ENCODE measurements around the gene PRKCA. TPM values are rescaled to one million over a fixed set of nuclear protein-coding genes. Genes with fewer than 3 reads are reported as not detected.

Gene PRKCA
- total RNA-seq, 1 experiment from 2014 or later: 29.6 TPM

DNA sequence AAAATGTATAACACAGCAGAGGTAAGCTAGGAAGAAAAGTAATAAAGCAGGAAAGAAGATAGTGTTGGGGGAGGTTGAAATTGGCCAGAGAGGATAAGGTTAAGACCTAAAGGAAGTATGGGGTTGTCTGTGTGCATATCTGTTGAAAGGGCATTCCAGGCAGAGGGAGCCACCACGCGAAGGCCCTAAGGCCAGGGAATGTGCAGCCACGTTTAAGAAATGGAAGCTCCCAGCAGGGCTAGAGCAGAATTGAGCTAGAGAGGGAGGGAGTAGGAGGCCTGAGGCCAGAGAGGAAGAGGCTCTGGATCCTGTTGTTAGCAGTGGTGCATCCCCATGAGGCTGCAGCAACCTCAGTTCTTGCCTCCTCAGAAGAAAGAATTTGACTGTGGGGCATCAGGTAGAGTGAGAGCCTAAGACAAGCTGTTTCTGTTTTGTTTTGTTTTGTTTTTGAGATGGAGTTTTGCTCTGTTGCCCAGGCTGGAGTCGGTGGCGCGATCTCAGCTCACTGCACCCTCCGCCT, 473.5 kb downstream of the PRKCA start:
- Mint-ChIP-seq H3K4me1 (ENCODE audit: low read depth, unreplicated experiment) (peaks cover 6% of the 10 kb centered on the region), H3K9me3 (ENCODE audit: unreplicated experiment) (no peaks in the 10 kb centered on the region)
- TF ChIP-seq, protein P1, sequence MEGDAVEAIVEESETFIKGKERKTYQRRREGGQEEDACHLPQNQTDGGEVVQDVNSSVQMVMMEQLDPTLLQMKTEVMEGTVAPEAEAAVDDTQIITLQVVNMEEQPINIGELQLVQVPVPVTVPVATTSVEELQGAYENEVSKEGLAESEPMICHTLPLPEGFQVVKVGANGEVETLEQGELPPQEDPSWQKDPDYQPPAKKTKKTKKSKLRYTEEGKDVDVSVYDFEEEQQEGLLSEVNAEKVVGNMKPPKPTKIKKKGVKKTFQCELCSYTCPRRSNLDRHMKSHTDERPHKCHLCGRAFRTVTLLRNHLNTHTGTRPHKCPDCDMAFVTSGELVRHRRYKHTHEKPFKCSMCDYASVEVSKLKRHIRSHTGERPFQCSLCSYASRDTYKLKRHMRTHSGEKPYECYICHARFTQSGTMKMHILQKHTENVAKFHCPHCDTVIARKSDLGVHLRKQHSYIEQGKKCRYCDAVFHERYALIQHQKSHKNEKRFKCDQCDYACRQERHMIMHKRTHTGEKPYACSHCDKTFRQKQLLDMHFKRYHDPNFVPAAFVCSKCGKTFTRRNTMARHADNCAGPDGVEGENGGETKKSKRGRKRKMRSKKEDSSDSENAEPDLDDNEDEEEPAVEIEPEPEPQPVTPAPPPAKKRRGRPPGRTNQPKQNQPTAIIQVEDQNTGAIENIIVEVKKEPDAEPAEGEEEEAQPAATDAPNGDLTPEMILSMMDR (IDR thresholded peaks at IDR 0.05; ENCODE audit: insufficient read depth in 1 of 2, low read depth in 1 of 2, low read length in 1 of 2, severe bottlenecking in 1 of 2, unreplicated experiment in 1 of 2): no peak

DNA sequence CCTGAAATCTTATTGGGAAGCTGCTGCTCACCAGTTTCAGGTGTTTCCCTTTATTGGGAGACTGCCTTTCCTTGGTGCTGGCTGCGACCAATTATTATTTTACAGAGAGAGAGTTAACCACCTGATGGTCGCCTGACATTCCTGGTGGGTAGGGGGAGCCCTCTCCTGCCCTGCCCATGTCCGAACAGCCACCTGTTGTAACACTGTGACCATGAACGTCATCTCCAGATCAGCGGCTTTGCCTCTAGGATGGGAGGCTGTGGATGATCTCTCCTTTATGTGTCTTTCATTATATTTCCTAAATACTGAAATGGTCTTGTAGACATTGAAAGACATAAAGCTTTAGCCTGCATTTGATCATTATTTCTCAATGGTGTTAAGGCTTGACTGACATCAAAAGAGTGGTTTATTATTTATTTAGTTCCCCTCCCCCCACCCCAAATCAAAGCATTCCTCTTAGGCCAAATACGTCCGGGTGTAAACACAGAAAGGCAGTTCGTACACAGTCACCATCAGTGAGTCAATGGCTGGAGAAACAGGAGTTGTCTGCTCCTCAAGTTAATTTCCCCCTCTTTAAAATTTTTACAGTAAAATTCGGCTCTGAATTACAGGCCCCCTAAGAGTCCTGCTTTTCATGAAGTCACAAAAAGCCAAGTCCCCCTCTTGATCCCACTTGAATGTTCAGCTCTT, 474.7 kb downstream of the PRKCA start:
- Mint-ChIP-seq H3K4me3 (ENCODE audit: unreplicated experiment) (no peak overlapping the region), H3K36me3 (ENCODE audit: insufficient read depth, unreplicated experiment) (no peaks in the 10 kb centered on the region), H3K4me1 (ENCODE audit: low read depth, unreplicated experiment) (peaks cover 6% of the 10 kb centered on the region), H3K9me3 (ENCODE audit: unreplicated experiment) (no peaks in the 10 kb centered on the region), H3K27me3 (ENCODE audit: insufficient read depth, unreplicated experiment) (no peaks in the 10 kb centered on the region), H3K27ac (ENCODE audit: unreplicated experiment) (no peak overlapping the region)
- ChIA-PET CTCF (no interaction called here), POLR2A (no interaction called here)
- Histone ChIP-seq H3K4me1 (peaks cover 6% of the 10 kb centered on the region; the same call in 1 of the 2 replicates), H3K36me3 (ENCODE audit: control insufficient read depth, insufficient read depth, low read length) (no peaks in the 10 kb centered on the region), H3K9me3 (no peaks in the 10 kb centered on the region), H3K4me3 (ENCODE audit: low read depth, low read length) (no peak overlapping the region), H3K27me3 (replicated peaks; ENCODE audit: control insufficient read depth, insufficient read depth, low read length) (no peaks in the 10 kb centered on the region)
- intact Hi-C loops (cut with micrococcal nuclease; ENCODE audit: unreplicated experiment): no loop called here
- no TSS peak for BruUV-seq (replicated peaks)
- TF ChIP-seq, protein P1 (IDR thresholded peaks at IDR 0.05; ENCODE audit: insufficient read depth in 1 of 2, low read depth in 1 of 2, low read length in 1 of 2, severe bottlenecking in 1 of 2, unreplicated experiment in 1 of 2): no peak
- DNase-seq: peak in 1 of 2 experiments; percentile 14

More for the DNA sequence above, 473.5 kb downstream of the PRKCA start:
- Mint-ChIP-seq H3K4me3 (ENCODE audit: unreplicated experiment) (no peak overlapping the region), H3K36me3 (ENCODE audit: insufficient read depth, unreplicated experiment) (no peaks in the 10 kb centered on the region), H3K27me3 (ENCODE audit: insufficient read depth, unreplicated experiment) (no peaks in the 10 kb centered on the region), H3K27ac (ENCODE audit: unreplicated experiment) (no peak overlapping the region)
- H3K27me3 ChIP-seq (replicated peaks; ENCODE audit: control insufficient read depth, insufficient read depth, low read length): no peaks in the 10 kb centered on the region
- ChIA-PET POLR2A (no interaction called here), CTCF (interaction anchor here (0.6 kb wide), 2 partner anchors 39 to 45 kb away, joined by 3 to 6 read pairs; no protein-coding TSS in a partner anchor)
- peaks cover 6% of the 10 kb centered on the region; the same call in 1 of the 2 replicates for H3K4me1 ChIP-seq
- no peak overlapping the region for H3K4me3 ChIP-seq (ENCODE audit: low read depth, low read length)
- no peak for DNase-seq
- H3K9me3 ChIP-seq: no peaks in the 10 kb centered on the region
- intact Hi-C loops (cut with micrococcal nuclease; ENCODE audit: unreplicated experiment): no loop called here
- no peaks in the 10 kb centered on the region for H3K36me3 ChIP-seq (ENCODE audit: control insufficient read depth, insufficient read depth, low read length)
- no TSS peak for BruUV-seq (replicated peaks)

DNA sequence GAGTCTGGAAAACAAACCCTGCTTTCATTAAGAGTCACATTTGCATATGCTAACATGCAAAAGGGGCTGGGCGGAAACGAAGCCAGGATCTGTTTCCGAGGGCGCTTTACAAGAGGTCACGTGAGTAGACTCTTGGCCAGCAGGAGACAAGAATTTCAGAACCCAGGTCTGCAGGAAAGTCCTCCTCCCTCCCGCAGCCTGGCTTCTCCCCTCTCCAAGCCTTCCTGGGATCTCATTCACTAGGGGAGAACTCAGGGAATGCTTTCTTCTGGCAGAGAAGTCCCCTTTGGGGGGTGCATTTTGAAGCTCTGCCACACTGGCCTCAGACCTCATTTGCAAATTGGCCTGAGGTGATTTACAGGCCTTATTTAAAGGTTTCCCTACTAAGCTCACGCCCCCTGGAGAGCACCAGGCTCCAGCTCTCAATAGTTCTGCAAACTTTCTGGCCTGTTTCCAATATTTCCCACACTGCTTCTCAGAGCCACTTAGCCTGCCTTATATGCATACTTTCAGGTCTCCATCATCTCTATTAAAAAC, 475.3 kb downstream of the PRKCA start:
- Histone ChIP-seq H3K4me3 (ENCODE audit: low read depth, low read length) (no peak overlapping the region), H3K27me3 (replicated peaks; ENCODE audit: control insufficient read depth, insufficient read depth, low read length) (no peaks in the 10 kb centered on the region), H3K36me3 (ENCODE audit: control insufficient read depth, insufficient read depth, low read length) (no peaks in the 10 kb centered on the region), H3K9me3 (no peaks in the 10 kb centered on the region), H3K4me1 (peaks cover 6% of the 10 kb centered on the region; the same call in 1 of the 2 replicates)
- BruUV-seq (replicated peaks): no TSS peak
- Mint-ChIP-seq H3K4me3 (ENCODE audit: unreplicated experiment) (no peak overlapping the region), H3K4me1 (ENCODE audit: low read depth, unreplicated experiment) (peaks cover 6% of the 10 kb centered on the region), H3K9me3 (ENCODE audit: unreplicated experiment) (no peaks in the 10 kb centered on the region), H3K27ac (ENCODE audit: unreplicated experiment) (no peak overlapping the region), H3K36me3 (ENCODE audit: insufficient read depth, unreplicated experiment) (no peaks in the 10 kb centered on the region), H3K27me3 (ENCODE audit: insufficient read depth, unreplicated experiment) (no peaks in the 10 kb centered on the region)
- ChIA-PET POLR2A (no interaction called here), CTCF (no interaction called here)
- TF ChIP-seq, protein P1 (IDR thresholded peaks at IDR 0.05; ENCODE audit: insufficient read depth in 1 of 2, low read depth in 1 of 2, low read length in 1 of 2, severe bottlenecking in 1 of 2, unreplicated experiment in 1 of 2): no peak
- DNase-seq: no peak
- intact Hi-C loops (cut with micrococcal nuclease; ENCODE audit: unreplicated experiment): no loop called here

Data from Caco-2 (cell line).